Panc1 (cell line): ENCODE measurements around the gene IFNK. TPM values are rescaled to one million over a fixed set of nuclear protein-coding genes. Genes with fewer than 3 reads are reported as not detected.

ENCODE experiments used
- ATAC-seq: fragments of 200-7000 bp; cut with Tn5 transposase; 2 replicates; pipeline ENCODE4 v1.9.1; 2020; ENCODE audit warnings: mild to moderate bottlenecking, moderate library complexity
- BruUV-seq: library from RNA; stranded (reverse); fragments of 400-500 nt; replicated peaks from 2 replicates; lab custom pipeline; 2021; lab: Mats Ljungman, UMichigan
- CTCF ChIA-PET: fragments of 300-600 bp; sonication (Branson Sonifier 250); formaldehyde crosslinking; loops from one replicate; lab custom pipeline; 2022; ENCODE audit warnings: antibody characterized with exemption; lab: Charles Lee
- POLR2A ChIA-PET: fragments of 300-600 bp; sonication (Branson Sonifier 250); formaldehyde crosslinking; loops from one replicate; lab custom pipeline; 2022; ENCODE audit warnings: antibody characterized with exemption; lab: Charles Lee
- DNase-seq: peaks from one replicate; pipeline ENCODE4 v3.0.0-alpha.2; 2010; ENCODE audit warnings: low read depth, low spot score
- H3K27ac ChIP-seq: 2 replicates; pipeline ENCODE4 v1.5.1; 2011; ENCODE audit warnings: mild to moderate bottlenecking, low read length, inconsistent platforms
- H3K27me3 ChIP-seq: fragments of 200-500 bp; sonication (Bioruptor generic); 2 replicates; pipeline ENCODE4 v1.6.0; 2014; ENCODE audit warnings: low read length, inconsistent platforms; ENCODE audit not compliant: control insufficient read depth, insufficient read depth
- H3K36me3 ChIP-seq: fragments of 200-500 bp; sonication (Bioruptor generic); 2 replicates; pipeline ENCODE4 v1.5.1; 2014; ENCODE audit warnings: inconsistent platforms, mild to moderate bottlenecking, low read length, moderate library complexity; ENCODE audit not compliant: control insufficient read depth, insufficient read depth
- H3K4me1 ChIP-seq: 2 replicates; pipeline ENCODE4 v1.5.1; 2011; ENCODE audit warnings: inconsistent platforms, mild to moderate bottlenecking, low read length, moderate library complexity; ENCODE audit not compliant: control insufficient read depth, insufficient read depth
- H3K4me3 ChIP-seq, 2 experiments: 2 replicates each; pipeline ENCODE4 v1.5.1; 2011 to 2012; ENCODE audit warnings: low read depth in 2 of 2, low read length in 2 of 2, mild to moderate bottlenecking in 2 of 2, inconsistent platforms in 1 of 2, moderate library complexity in 1 of 2
- H3K9me3 ChIP-seq: fragments of 200-500 bp; sonication (Bioruptor generic); 2 replicates; pipeline ENCODE4 v1.5.1; 2014; ENCODE audit warnings: low read depth, mild to moderate bottlenecking, inconsistent platforms, low read length, moderate library complexity; ENCODE audit not compliant: control insufficient read depth, insufficient read depth
- CTCF ChIP-seq: fragments of 450-650 bp; IDR thresholded peaks from 2 replicates; pipeline ENCODE4 v1.5.1; 2017; ENCODE audit warnings: mild to moderate bottlenecking
- POLR2AphosphoS5 ChIP-seq: IDR thresholded peaks from 2 replicates; pipeline ENCODE4 v1.6.1; 2012; ENCODE audit warnings: mild to moderate bottlenecking, low read depth, low read length, moderate library complexity
- REST ChIP-seq, 2 experiments: IDR thresholded peaks; 2 replicates each; pipeline ENCODE4 v1.6.1; 2011 to 2012; ENCODE audit warnings: low read depth in 2 of 2, control low read depth in 1 of 2, low read length in 1 of 2, mild to moderate bottlenecking in 1 of 2, moderate library complexity in 1 of 2; ENCODE audit not compliant: insufficient read depth in 1 of 2
- SIN3A ChIP-seq: IDR thresholded peaks from 2 replicates; pipeline ENCODE4 v1.6.1; 2012; ENCODE audit warnings: low read depth, mild to moderate bottlenecking, low read length, moderate library complexity, borderline replicate concordance; ENCODE audit not compliant: insufficient read depth
- TCF7L2 ChIP-seq: IDR thresholded peaks from 2 replicates; pipeline ENCODE4 v1.6.1; 2011; ENCODE audit warnings: mild to moderate bottlenecking, low read depth, low read length, inconsistent platforms
- in situ Hi-C: cut with HindIII; loops from 2 replicates; pipeline ENCODE4 v1.10.0; 2016; ENCODE audit warnings: low sequenced_read_pairs, low pct_unique_long_range_greater_than_20kb
- intact Hi-C: fragments of 100-400 bp; cut with micrococcal nuclease; formaldehyde crosslinking; loops from one replicate; pipeline ENCODE4 v1.10.0; 2022; ENCODE audit not compliant: unreplicated experiment
- total RNA-seq: library from RNA; stranded (reverse); gene quantifications from one replicate; pipeline ENCODE4 v1.2.1, GENCODE V29; 2021; ENCODE audit not compliant: unreplicated experiment

IFNK gene
- total RNA-seq, 1 experiment from 2014 or later, result not detected

GRCh38 chr9:27532046-27532445 lies 8.0 kb downstream of the IFNK start:
- ChIA-PET CTCF (no interaction called here), POLR2A (no interaction called here)
- H3K27ac ChIP-seq, result no peak overlapping the region
- DNase-seq (no peak), ATAC-seq (no peak)
- BruUV-seq, result no TSS peak
- in situ Hi-C loops (no loop called here), intact Hi-C loops (loop anchor here (5.0 kb wide), 1 partner anchor 200 kb away; no protein-coding TSS in a partner anchor)
- H3K27me3 ChIP-seq, result no peaks in the 10 kb centered on the region
- no peaks in the 10 kb centered on the region for H3K9me3 ChIP-seq
- no peak overlapping the region for H3K4me3 ChIP-seq
- no peaks in the 10 kb centered on the region for H3K36me3 ChIP-seq
- H3K4me1 ChIP-seq, result no peaks in the 10 kb centered on the region
- TF ChIP-seq CTCF, result no peak
- no peak for TF ChIP-seq TCF7L2
- TF ChIP-seq REST (IDR thresholded peaks at IDR 0.05; ENCODE audit: insufficient read depth in 1 of 2, low read depth in 2 of 2, low read length in 1 of 2), result no peak
- TF ChIP-seq SIN3A, result no peak
- no peak for TF ChIP-seq POLR2AphosphoS5

GRCh38 chr9:27533311-27533710 lies 9.2 kb downstream of the IFNK start:
- Histone ChIP-seq H3K27me3 (no peaks in the 10 kb centered on the region), H3K36me3 (no peaks in the 10 kb centered on the region), H3K9me3 (no peaks in the 10 kb centered on the region), H3K4me3 (no peak overlapping the region), H3K4me1 (no peaks in the 10 kb centered on the region), H3K27ac (no peak overlapping the region)
- ChIA-PET CTCF (no interaction called here), POLR2A (no interaction called here)
- DNase-seq, result no peak
- in situ Hi-C loops, result no loop called here
- no peak for ATAC-seq
- BruUV-seq, result no TSS peak
- intact Hi-C loops, result loop anchor here (5.0 kb wide), 1 partner anchor 201 kb away; no protein-coding TSS in a partner anchor
- no peak for TF ChIP-seq POLR2AphosphoS5
- TF ChIP-seq SIN3A, result no peak
- TF ChIP-seq TCF7L2, result no peak
- no peak for TF ChIP-seq REST (IDR thresholded peaks at IDR 0.05; ENCODE audit: insufficient read depth in 1 of 2, low read depth in 2 of 2, low read length in 1 of 2)
- TF ChIP-seq CTCF, result no peak
